Fibroblast of skin of left quadriceps (primary cell): ENCODE results near the gene NKD1.
"Not testable (repeated sequence)": the region's sequence is repeated elsewhere in the genome, so short reads cannot be mapped to it uniquely, and the experiment has no call there.

Source experiments
- DNase-seq, 2 experiments: peaks; one replicate each; pipeline ENCODE4 v3.0.0-alpha.2; 2013; ENCODE audit warnings: low read depth in 2 of 2

Gene NKD1

GRCh38 chr16:50559804-50560514, 11.8 kb downstream of the NKD1 start:
- no peak for DNase-seq

GRCh38 chr16:50560903-50561863, 13.0 kb downstream of the NKD1 start:
- no peak for DNase-seq

GRCh38 chr16:50562657-50563056, 14.5 kb downstream of the NKD1 start:
- DNase-seq = no peak

- DNase-seq = no peak
Observed at GRCh38 chr16:50563989-50564388, 15.8 kb downstream of the NKD1 start.

- DNase-seq = no peak
Observed at GRCh38 chr16:50565428-50565827, 17.2 kb downstream of the NKD1 start.

GRCh38 chr16:50566014-50566962, 18.1 kb downstream of the NKD1 start:
- no peak for DNase-seq

- DNase-seq = no peak
Observed at GRCh38 chr16:50567651-50568050, 19.5 kb downstream of the NKD1 start.

GRCh38 chr16:50568187-50568815, 20.1 kb downstream of the NKD1 start:
- no peak for DNase-seq

GRCh38 chr16:50570354-50570753, 22.2 kb downstream of the NKD1 start:
- no peak for DNase-seq

GRCh38 chr16:50570808-50571598, 22.8 kb downstream of the NKD1 start:
- no peak for DNase-seq

- no peak for DNase-seq
Observed at GRCh38 chr16:50571786-50572185, 23.6 kb downstream of the NKD1 start.

- no peak for DNase-seq
Observed at GRCh38 chr16:50572700-50573099, 24.5 kb downstream of the NKD1 start.

- DNase-seq = no peak
Observed at GRCh38 chr16:50573279-50573678, 25.1 kb downstream of the NKD1 start.

GRCh38 chr16:50573947-50574744, 25.9 kb downstream of the NKD1 start:
- DNase-seq = no peak

- DNase-seq = no peak
Observed at GRCh38 chr16:50574745-50575136, 26.5 kb downstream of the NKD1 start.

- no peak for DNase-seq
Observed at GRCh38 chr16:50575743-50576142, 27.5 kb downstream of the NKD1 start.

GRCh38 chr16:50576403-50577113, 28.4 kb downstream of the NKD1 start:
- no peak for DNase-seq

GRCh38 chr16:50578137-50578536, 29.9 kb downstream of the NKD1 start:
- DNase-seq = no peak

- not testable (repeated sequence) for DNase-seq
Observed at GRCh38 chr16:50579373-50579772, 31.2 kb downstream of the NKD1 start.
